ENCODE measurements around the gene COPS8. TPM values are rescaled to one million over a fixed set of nuclear protein-coding genes. Genes with fewer than 3 reads are reported as not detected.

The COPS8 gene
- total and polyA plus RNA-seq, 2 of the 8 experiments (the other 6 are each of a cell fraction or from before 2014, with no cell fraction given): 59.3 to 67.5 TPM

- TF ChIP-seq TBP (IDR thresholded peaks at IDR 0.05; ENCODE audit: low read depth, low read length) (no peak), JUND (IDR thresholded peaks at IDR 0.05; ENCODE audit: low read length) (no peak)
Measured at GRCh38 chr2:237092506-237092905, 6.8 kb downstream of the COPS8 start (continued).

Data from H1 (cell line).